AG09319 (cell line): ENCODE measurements around the gene PRM2.

Source experiments
- DNase-seq: peaks from one replicate; pipeline ENCODE4 v3.0.0-alpha.2; 2010; ENCODE audit warnings: low read depth; ENCODE audit errors: extremely low read depth
- TF ChIP-seq, protein P1 (sequence below): IDR thresholded peaks from 2 replicates; pipeline ENCODE4 v1.5.1; 2011; ENCODE audit warnings: low read depth, mild to moderate bottlenecking, inconsistent platforms, low read length, moderate library complexity

Gene PRM2

DNA sequence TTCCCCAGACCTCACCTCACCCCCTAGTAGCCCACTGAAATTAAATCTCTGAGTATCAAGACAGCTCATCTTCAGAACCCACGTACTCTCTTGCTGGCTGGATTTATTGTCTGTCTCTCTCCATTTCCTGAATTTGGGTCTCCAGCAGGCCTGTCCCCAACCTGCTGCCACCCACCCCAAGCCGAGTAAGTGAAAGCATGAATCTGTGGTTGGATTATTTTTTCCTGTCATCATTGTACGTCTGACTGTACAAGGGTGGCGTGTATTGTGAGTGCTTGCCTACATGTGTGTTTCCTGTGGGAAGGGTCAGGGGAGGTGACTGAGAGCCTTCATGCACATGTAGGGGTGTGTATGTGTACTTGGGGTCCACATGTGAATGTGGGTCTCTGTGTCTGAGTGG, 12.5 kb downstream of the PRM2 start:
- no peak for DNase-seq
- TF ChIP-seq, protein P1, sequence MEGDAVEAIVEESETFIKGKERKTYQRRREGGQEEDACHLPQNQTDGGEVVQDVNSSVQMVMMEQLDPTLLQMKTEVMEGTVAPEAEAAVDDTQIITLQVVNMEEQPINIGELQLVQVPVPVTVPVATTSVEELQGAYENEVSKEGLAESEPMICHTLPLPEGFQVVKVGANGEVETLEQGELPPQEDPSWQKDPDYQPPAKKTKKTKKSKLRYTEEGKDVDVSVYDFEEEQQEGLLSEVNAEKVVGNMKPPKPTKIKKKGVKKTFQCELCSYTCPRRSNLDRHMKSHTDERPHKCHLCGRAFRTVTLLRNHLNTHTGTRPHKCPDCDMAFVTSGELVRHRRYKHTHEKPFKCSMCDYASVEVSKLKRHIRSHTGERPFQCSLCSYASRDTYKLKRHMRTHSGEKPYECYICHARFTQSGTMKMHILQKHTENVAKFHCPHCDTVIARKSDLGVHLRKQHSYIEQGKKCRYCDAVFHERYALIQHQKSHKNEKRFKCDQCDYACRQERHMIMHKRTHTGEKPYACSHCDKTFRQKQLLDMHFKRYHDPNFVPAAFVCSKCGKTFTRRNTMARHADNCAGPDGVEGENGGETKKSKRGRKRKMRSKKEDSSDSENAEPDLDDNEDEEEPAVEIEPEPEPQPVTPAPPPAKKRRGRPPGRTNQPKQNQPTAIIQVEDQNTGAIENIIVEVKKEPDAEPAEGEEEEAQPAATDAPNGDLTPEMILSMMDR, result no peak

DNA sequence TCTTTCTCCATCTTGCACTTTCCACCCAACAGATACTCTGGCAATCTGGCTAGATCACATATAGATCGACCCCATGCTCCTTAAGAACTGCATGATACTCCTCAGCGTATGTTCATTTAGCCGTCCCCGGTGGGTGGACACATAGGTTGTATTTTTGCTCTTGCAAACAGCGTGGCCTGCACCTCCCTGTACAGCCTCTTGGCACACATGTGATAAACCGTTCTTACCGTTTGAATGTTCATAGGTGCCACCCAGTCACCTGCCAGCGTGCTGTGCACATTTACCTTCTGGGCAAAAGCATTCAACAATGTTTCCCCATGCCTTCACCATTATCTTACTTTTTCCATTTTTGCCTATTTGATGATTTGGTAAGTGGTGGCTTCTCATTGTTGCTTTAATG, 13.4 kb downstream of the PRM2 start:
- TF ChIP-seq, protein P1, result no peak
- no peak for DNase-seq

DNA sequence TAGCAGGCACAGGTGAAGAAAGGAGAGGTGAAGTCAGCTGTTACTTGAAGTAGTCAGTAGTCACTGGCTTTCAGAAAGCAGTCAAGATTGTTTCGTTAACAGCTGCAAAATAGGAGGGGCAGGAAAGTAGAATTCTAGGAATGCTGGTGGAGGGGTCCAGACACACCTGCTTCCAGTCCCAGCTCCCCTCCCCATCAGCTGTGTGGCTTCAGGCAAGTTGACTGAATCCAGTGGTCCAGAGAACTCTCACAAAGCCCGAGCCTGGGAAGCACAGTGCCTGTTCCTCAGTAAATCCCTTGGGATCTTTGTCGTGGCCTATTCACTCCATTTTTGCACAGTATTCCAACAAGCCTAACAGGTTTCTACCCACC, 15.7 kb downstream of the PRM2 start:
- DNase-seq, result no peak
- TF ChIP-seq, protein P1, result no peak

DNA sequence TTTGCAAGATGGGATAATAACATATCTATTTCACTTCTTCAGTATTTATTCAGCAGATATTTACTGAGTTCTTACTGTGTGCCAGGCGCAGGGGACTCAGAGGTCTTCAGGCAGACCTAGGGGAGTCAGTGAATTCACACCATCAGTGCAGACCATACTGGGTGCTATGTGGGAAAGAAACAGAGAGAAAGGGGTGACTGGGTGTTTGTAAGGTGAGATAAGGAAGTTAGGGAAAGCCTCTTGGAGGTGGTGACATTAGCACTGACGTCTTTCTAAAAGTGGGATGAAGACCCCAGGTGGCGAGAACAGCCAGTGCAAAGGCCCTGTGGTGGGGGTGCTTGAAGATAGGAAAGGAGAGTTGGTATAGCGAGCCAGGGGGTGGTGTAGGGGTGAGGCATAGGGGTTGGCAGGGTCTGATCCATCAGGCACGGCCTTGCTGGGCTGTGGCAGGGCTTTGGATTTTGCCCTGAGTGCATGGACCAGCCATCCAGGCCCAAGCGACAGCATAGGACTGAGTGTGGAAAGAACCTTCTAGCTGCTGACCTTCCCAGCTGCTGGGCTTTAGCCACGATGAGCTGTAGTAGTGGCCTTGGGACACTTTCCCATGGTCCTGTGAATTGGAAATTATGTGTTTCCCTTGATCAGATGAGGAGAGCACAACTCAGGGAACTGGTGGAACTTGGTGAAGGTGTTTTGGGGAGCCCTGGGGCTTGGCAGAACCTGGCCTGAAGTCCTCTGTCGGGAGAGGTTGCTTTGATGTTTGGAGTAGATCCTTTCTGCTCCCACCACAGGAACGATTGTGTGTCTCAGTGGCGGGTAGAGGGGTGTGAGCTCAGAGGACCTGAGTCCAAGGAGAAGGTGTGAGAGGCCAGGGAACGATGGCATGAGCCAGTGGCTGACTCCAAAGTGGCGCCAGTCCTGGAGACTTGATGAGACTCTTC, 16.4 kb downstream of the PRM2 start:
- no peak for DNase-seq
- TF ChIP-seq, protein P1, result no peak

DNA sequence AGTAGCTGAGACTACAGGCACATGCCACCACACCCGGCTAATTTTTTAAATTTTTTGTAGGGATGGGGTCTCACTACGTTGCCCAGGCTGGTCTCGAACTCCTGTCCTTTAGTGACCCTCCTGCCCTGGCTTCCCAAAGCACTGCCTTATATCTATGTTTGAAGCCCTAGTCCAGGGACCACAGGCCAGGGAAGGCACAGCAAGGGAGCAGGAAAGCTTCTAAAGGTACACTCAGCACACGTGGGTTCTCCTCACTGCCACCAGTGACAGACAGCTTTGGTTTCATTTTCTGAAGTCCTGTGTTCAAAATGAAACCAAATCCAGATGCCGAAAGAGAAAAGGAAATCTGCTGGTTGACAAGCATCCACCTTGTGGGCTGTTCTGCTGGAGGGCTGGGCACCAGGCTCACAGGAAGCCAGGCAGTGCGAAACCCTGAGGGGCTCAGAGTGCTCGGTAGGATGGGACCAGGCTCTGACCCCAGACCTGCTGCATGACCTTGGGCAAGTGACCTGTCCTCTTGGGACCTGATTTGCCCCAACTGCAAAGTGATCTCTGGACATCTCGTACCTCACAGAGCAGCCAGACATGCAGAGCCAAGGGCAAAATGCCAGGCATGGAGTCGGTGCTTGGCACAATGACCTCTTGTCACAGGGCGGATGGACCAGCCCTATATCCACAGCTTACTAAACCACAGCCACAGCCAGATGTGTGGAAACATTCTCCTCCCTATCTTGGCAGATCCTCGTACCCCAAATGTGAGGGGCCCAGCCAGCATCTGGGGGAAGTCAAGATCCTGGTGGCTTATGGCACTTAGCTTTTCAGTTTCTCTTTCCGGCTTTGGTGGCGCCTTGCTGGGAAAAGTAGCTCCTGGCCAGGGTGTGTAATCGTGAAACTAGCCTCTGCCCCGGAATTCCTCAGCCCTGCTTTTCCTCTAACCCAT, 17.5 kb downstream of the PRM2 start:
- no peak for DNase-seq
- TF ChIP-seq, protein P1, result no peak

DNA sequence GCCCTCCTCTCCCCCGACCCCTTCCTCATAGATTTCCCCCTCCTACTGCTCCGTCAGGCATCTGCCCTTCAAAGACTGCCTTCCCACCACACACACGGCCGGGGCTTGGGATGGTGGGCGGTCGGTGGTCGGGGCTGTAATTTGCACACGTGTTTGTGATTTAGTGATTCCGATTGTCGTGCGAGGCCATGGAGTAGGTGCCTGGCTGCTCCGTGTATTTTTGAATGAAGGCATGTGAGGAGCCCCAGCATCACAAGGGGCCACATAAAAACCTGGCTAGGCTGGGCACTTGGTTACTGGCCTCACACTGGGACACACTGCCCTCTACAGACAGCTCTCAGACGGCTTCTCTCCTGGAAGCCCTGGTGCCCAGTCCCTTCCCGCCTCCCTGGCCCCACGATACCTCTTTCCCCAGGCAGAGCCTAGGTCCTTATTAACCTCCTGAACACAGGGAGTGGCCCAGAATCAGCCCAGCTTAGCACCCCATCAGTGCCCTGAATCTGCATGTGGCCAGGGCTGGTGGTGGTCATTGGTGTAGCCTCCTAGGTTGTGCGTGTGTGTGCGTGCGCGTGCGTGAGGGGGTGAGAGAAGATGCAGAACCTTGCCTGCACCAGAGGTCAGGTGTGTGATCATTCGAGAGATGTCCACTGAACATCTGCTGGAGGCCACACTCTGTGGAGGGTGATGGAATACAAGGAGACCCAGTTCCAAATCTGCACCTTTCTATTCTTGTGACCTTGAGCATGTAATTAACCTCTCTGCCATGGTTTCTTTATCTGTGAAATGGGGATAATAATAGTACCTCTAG, 18.9 kb downstream of the PRM2 start:
- TF ChIP-seq, protein P1, result peak; percentile 83
- peak; percentile 44 for DNase-seq
